ENCODE measurements around the gene DHH.

Gene DHH

DNA sequence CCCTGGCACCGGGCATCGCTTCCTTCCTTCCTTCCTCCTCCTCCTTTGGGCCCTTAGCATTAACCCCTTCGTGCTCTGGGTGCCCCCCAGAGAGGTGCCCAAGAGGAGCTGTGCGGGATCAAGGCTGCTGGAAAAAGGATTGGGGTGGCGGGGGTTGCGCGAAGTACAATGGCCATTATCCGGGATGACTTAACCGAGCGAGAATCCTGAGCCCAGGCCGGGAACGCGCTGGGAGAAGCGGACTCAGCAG is 2.8 kb downstream of the DHH start:
- DNase-seq = no peak
- Histone ChIP-seq H3K9me3 (no peaks in the 10 kb centered on the region), H3K27me3 (peaks cover 66% of the 10 kb centered on the region), H3K4me3 (ENCODE audit: low read depth, low read length) (peak overlapping the region; percentile 43), H3K4me1 (peaks cover 9% of the 10 kb centered on the region), H3K36me3 (no peaks in the 10 kb centered on the region)
- TF ChIP-seq, protein P1, sequence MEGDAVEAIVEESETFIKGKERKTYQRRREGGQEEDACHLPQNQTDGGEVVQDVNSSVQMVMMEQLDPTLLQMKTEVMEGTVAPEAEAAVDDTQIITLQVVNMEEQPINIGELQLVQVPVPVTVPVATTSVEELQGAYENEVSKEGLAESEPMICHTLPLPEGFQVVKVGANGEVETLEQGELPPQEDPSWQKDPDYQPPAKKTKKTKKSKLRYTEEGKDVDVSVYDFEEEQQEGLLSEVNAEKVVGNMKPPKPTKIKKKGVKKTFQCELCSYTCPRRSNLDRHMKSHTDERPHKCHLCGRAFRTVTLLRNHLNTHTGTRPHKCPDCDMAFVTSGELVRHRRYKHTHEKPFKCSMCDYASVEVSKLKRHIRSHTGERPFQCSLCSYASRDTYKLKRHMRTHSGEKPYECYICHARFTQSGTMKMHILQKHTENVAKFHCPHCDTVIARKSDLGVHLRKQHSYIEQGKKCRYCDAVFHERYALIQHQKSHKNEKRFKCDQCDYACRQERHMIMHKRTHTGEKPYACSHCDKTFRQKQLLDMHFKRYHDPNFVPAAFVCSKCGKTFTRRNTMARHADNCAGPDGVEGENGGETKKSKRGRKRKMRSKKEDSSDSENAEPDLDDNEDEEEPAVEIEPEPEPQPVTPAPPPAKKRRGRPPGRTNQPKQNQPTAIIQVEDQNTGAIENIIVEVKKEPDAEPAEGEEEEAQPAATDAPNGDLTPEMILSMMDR (IDR thresholded peaks at IDR 0.05; ENCODE audit: low read depth, low read length) = no peak

DNA sequence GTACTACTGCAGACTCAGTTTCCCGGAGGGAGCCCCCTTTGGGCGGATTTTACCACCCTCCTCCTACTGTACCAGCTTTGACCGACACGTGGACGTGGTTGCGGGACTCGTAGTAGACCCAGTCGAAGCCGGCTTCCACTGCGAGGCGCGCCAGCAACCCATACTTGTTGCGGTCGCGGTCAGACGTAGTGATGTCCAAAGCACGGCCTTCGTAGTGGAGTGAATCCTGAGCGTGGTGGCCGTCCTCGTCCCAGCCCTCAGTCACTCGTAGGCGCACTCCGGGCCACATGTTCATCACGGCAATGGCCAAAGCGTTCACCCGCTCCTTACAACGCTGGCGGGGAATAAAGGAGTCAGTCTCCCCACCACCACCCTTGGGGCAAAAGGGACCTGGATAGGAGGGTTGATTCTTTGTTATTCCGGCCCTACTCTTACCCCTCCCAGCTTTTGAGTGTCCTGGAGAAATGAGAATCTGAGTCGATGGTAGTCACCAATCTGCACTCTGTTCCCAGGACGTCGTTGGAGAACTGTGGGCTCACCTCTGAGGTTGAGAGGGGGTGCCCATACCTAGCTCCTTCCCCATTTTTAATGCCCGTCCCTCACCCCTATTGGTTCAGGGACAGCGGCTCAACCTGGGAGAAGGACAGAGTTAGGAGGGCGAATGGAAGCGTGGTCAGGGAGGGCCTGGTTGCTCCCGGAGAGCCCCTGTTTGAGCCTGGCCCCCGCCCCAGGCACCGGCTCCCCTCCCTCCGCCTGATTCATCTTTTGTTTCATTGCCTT is 3.4 kb downstream of the DHH start:
- no peaks in the 10 kb centered on the region for H3K9me3 ChIP-seq
- TF ChIP-seq, protein P1 (IDR thresholded peaks at IDR 0.05; ENCODE audit: low read depth, low read length) = no peak
- H3K36me3 ChIP-seq = no peaks in the 10 kb centered on the region
- H3K4me3 ChIP-seq (ENCODE audit: low read depth, low read length) = no peak overlapping the region
- H3K4me1 ChIP-seq = peaks cover 9% of the 10 kb centered on the region
- no peak for DNase-seq
- H3K27me3 ChIP-seq = peaks cover 66% of the 10 kb centered on the region

DNA sequence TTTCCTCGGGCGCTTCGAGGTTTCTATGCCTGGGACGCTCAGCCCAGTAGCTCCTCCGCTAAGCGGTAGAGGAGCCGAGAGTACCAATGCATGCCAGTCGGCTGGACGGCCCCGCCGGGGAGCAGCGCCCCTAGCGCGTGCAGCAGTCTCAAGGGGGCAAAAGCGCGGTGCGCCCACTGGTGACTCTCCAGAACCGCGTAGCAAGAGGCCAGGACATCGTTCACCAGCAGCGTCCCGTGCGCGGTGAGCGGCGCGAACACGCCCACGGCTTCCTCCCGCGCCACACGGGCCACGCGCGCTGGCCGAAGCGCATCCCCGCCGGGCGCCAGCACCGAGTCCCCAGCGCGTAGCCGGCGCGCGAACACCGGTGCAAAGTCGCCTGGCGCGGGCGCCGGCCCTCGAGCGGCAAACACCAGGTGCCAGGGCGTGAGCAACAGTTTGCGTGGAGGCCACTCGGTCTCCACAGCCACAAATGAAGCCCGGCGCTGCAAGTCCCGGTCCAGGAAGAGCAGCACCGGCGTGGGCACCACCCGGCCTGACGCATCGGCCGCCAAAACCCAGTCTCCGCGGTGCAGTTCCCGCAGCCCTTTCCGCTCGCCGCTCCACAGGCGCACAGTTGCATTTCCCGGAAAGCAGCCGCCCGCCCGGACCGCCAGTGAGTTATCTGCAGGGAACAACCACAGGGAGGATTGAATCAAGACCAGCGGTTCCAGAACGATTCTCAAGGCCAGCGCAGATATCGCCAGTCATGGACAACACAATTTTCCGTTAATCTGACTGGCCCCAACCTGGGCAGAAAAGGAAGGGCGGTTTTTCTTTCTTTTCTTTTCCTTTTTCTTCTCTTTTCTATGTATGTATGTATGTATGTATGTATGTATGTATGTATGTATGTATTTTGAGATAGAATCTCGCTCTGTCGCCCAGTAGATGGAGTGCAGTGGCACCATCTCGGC is 4.5 kb downstream of the DHH start:
- peak; percentile 63 for DNase-seq
- Histone ChIP-seq H3K4me3 (ENCODE audit: low read depth, low read length) (peak overlapping the region; percentile 47), H3K9me3 (no peaks in the 10 kb centered on the region), H3K36me3 (no peaks in the 10 kb centered on the region), H3K4me1 (peaks cover 9% of the 10 kb centered on the region), H3K27me3 (peaks cover 63% of the 10 kb centered on the region)
- TF ChIP-seq, protein P1 (IDR thresholded peaks at IDR 0.05; ENCODE audit: low read depth, low read length) = peak; percentile 51

- no peak for DNase-seq
- TF ChIP-seq, protein P1 (IDR thresholded peaks at IDR 0.05; ENCODE audit: low read depth, low read length) = no peak
- H3K36me3 ChIP-seq = no peaks in the 10 kb centered on the region
- H3K9me3 ChIP-seq = no peaks in the 10 kb centered on the region
- H3K4me1 ChIP-seq = peaks cover 5% of the 10 kb centered on the region
- H3K4me3 ChIP-seq (ENCODE audit: low read depth, low read length) = peak overlapping the region; percentile 43; the same call in 1 of the 2 replicates
- peaks cover 51% of the 10 kb centered on the region for H3K27me3 ChIP-seq
Measured at GRCh38 chr12:49088932-49089330, 5.7 kb downstream of the DHH start.

- H3K4me1 ChIP-seq = peaks cover 3% of the 10 kb centered on the region
- H3K36me3 ChIP-seq = no peaks in the 10 kb centered on the region
- TF ChIP-seq, protein P1 (IDR thresholded peaks at IDR 0.05; ENCODE audit: low read depth, low read length) = peak; percentile 91
- H3K27me3 ChIP-seq = peaks cover 45% of the 10 kb centered on the region
- peak; percentile 86 for DNase-seq
- H3K4me3 ChIP-seq (ENCODE audit: low read depth, low read length) = peak overlapping the region; percentile 43
- no peaks in the 10 kb centered on the region for H3K9me3 ChIP-seq
Measured at GRCh38 chr12:49088150-49088931, 6.3 kb downstream of the DHH start.
